ENCODE data around the gene TNFRSF18.

DNA sequence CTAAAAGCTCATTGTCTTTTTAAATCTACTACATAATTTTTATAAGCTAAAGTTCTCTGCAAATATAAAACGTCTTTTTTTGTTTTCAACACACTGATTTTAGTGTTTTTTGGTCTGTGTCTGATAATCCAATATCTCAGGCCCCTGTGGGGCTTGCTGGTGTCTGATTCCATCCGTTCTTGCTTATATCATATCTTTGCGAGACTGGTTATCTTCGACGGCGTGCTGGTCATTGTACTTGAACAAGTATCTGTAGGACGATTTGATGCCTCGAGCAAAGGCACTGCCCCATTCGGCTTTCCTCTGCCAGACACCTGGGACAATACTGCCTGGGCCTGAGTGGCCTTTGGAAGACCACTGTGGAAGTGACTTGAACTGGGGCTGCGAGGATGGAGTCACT, 51.1 kb downstream of the TNFRSF18 start:
- TF ChIP-seq TAF1 (IDR thresholded peaks at IDR 0.05; ENCODE audit: borderline replicate concordance, insufficient read depth, low read length) (no peak), POLR2AphosphoS5 (IDR thresholded peaks at IDR 0.05; ENCODE audit: low read depth, low read length) (no peak), SIN3A (IDR thresholded peaks at IDR 0.05; ENCODE audit: borderline replicate concordance, insufficient read depth, low read length) (no peak), REST (IDR thresholded peaks at IDR 0.05; ENCODE audit: insufficient read depth in 1 of 2, low read depth in 2 of 2, low read length in 2 of 2) (no peak)

Measured in PFSK-1 (cell line).